Spinal cord (tissue), 10 donors: ENCODE measurements around the gene PRKCE. TPM values are rescaled to one million over a fixed set of nuclear protein-coding genes. Genes with fewer than 3 reads are reported as not detected.

ENCODE experiments used
- DNase-seq, 6 donors: peaks; one replicate each; pipeline versions ENCODE4 v3.0.0 to v3.0.0-alpha.2; 2013 to 2015; ENCODE audit warnings: low spot score in 6 of 6, low read depth in 4 of 6
- H3K27ac ChIP-seq: one replicate; pipeline ENCODE4 v1.5.1; 2013; ENCODE audit warnings: low read depth, low read length, control low read depth
- H3K27me3 ChIP-seq: one replicate; pipeline ENCODE4 v1.6.1; 2013; ENCODE audit warnings: low read length; ENCODE audit not compliant: control insufficient read depth, insufficient read depth
- H3K36me3 ChIP-seq: one replicate; pipeline ENCODE4 v1.6.1; 2013; ENCODE audit warnings: low read length; ENCODE audit not compliant: control insufficient read depth, insufficient read depth
- H3K4me1 ChIP-seq: one replicate; pipeline ENCODE4 v1.6.1; 2013; ENCODE audit warnings: low read length; ENCODE audit not compliant: control insufficient read depth, insufficient read depth
- H3K4me3 ChIP-seq: one replicate; pipeline ENCODE4 v1.5.1; 2013; ENCODE audit warnings: low read depth, low read length, control low read depth
- H3K9me3 ChIP-seq: one replicate; pipeline ENCODE4 v1.6.1; 2013; ENCODE audit warnings: low read length; ENCODE audit not compliant: control insufficient read depth, insufficient read depth
- WGBS: methylation state at CpG from one replicate; pipeline ENCODE4 v1.1.5; 2013; ENCODE audit warnings: missing lambda C conversion rate; ENCODE audit not compliant: insufficient coverage; 5-methylcytosine and 5-hydroxymethylcytosine counted together
- polyA plus RNA-seq, 2 donors: library from polyadenylated mRNA; unstranded; fragments of 120-200 nt; gene quantifications; one replicate each; pipeline ENCODE4 v1.2.1, GENCODE V29; 2013; ENCODE audit not compliant: insufficient read length in 2 of 2
- total RNA-seq, 2 donors: library from RNA; depleted of rRNA in 1 of 2; stranded (reverse); fragments of 120-200 nt in 1 of 2; fragments of >200 nt in 1 of 2; gene quantifications; one replicate each; pipeline versions ENCODE4 v1.2.3 to v1.2.4, GENCODE V29; 2013 to 2014
- donor health status: healthy.

Gene PRKCE
- total and polyA plus RNA-seq, 4 donors: 22.9 to 48.5 (median 37.4) TPM

DNA sequence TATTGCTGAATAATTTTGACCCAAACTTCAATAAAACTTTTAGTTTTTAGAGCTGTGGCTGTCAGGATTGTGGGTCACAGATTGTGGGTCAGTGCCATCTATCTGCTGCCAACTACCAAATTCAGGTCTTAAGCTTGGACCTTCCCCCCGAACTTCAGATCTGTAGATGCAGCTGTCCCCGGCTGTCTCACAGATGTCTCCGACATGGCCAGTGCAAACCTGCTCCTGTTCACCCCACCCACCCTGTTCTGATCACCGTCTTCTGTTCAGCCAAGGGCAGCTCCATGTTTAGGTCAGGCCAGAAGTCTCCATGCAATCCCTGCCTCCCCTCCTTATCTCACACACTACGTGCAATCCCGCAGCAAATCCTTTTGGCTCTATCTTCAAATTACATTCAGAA lies 175.0 kb downstream of the PRKCE start:
- H3K27ac ChIP-seq: no peak overlapping the region
- DNase-seq: no peak
- H3K4me3 ChIP-seq: no peak overlapping the region
- H3K27me3 ChIP-seq: no peaks in the 10 kb centered on the region
- WGBS: 80% methylated on average over 6 of the region's 6 CpGs
- peaks cover 3% of the 10 kb centered on the region for H3K9me3 ChIP-seq
- H3K36me3 ChIP-seq: no peaks in the 10 kb centered on the region
- H3K4me1 ChIP-seq: peaks cover 34% of the 10 kb centered on the region

DNA sequence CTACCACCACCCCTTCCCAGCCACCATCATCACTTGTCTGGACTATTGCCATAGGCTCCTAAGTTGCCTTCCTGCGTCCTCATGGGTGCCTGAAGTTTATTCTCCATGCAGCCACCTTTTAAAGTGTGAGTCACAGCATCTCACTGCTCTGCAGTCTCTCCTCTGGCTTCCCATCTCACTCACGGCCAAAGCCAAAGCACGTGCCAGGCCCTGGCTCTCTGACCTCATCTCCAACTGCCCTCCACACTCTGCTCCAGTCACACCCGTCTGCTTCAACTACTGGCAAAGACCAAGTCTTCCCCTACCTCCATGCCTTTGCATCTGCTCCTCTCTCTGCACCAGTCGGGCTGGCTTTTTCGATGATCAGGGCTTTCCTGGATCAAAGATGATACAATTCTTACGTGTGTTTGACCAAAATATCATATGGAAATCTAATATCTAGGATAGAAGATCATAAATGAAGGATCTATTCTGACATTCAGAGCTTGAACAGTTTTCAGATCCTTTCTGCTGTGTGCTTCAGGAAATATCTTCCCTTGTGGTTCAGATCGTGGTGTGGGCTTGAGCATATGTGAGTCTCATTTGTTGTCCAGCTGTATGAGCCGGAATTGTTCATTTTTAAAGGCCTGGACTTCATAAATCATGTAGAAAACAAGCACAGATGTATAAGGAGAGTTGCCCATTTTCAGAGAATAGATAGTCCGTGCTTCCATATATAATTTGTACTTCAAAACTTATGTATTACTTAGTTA lies 175.6 kb downstream of the PRKCE start:
- H3K4me3 ChIP-seq: no peak overlapping the region
- no peaks in the 10 kb centered on the region for H3K27me3 ChIP-seq
- WGBS: 66% methylated on average over 6 of the region's 10 CpGs
- H3K36me3 ChIP-seq: no peaks in the 10 kb centered on the region
- H3K9me3 ChIP-seq: peaks cover 3% of the 10 kb centered on the region
- no peak overlapping the region for H3K27ac ChIP-seq
- peaks cover 28% of the 10 kb centered on the region for H3K4me1 ChIP-seq
- no peak for DNase-seq

DNA sequence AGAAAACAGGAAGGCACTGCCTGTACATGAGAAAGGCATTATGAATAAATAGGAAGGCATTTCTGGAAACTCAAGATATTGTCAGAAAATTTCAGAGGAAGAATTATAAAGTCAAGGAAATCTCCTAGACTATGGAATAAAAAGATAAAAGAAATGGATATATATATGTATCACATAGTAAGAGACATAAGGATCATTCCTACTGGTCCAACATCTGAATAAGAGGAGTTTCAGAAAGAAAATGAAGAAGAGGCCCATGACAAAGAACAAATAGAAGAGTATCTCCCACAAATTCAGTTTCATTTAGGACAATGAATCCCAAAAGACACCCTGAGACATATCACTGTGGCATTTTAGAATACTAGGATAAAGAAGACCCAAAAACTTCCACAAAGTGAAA lies 178.8 kb downstream of the PRKCE start:
- Histone ChIP-seq H3K36me3 (no peaks in the 10 kb centered on the region), H3K27me3 (no peaks in the 10 kb centered on the region), H3K27ac (no peak overlapping the region), H3K4me3 (no peak overlapping the region), H3K9me3 (peaks cover 3% of the 10 kb centered on the region), H3K4me1 (peaks cover 3% of the 10 kb centered on the region)
- DNase-seq: no peak

DNA sequence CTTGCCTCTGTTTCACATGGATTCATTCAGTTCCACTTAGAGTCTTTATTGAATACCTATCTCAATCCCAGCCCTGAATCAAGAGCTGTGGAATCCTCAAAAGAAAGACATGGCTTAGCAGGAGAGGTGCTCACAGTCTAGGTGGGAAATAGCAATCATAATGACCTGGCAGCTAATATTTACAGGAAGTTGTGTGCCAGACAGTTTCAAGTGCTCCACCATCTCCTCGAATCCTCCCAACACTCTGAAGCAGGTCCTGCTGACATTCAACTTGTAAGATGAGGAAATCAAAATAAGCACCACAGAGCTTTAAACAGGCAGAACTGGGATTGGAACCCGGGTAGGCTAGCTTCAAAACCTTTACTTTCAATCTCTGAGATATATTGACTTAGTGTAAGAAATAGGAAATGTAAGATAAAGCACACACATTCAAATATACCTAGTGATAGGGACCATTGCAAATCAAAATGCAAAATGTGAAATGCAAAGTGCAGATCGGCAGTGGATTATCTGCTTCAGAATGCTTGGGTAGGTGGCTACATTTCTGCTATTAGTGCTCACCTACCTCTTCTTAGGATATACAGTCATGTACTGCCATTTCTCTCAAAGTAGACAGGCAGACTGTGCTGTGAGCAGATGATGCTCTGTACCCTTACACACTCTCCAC lies 182.0 kb downstream of the PRKCE start:
- no peaks in the 10 kb centered on the region for H3K36me3 ChIP-seq
- WGBS: 100% methylated on average over 1 of the region's 3 CpGs
- H3K9me3 ChIP-seq: peaks cover 3% of the 10 kb centered on the region
- H3K27ac ChIP-seq: no peak overlapping the region
- H3K27me3 ChIP-seq: no peaks in the 10 kb centered on the region
- DNase-seq: no peak
- H3K4me1 ChIP-seq: peaks cover 9% of the 10 kb centered on the region
- no peak overlapping the region for H3K4me3 ChIP-seq

DNA sequence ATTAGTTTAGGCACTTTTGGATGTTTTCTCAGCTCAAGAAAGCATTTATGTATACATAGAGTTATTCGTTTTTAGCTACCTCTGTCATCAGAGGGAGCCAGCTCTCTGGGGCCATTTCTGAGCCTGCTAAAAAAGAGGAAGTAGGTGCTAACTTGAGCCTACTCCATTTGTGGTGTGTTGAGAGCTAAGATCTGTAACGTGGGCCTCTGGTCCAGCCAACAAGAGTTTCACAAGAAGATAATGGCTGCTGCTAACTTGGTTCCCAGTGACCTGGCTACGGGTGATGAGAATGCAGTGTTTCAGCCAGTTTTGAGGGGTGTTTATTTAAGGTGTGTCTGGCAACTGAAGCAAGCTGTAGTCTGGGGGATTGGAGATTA lies 182.5 kb downstream of the PRKCE start:
- H3K36me3 ChIP-seq: no peaks in the 10 kb centered on the region
- 84% methylated on average over 3 of the region's 3 CpGs for WGBS
- DNase-seq: no peak
- no peak overlapping the region for H3K4me3 ChIP-seq
- no peaks in the 10 kb centered on the region for H3K27me3 ChIP-seq
- H3K9me3 ChIP-seq: peaks cover 3% of the 10 kb centered on the region
- H3K4me1 ChIP-seq: peaks cover 9% of the 10 kb centered on the region
- H3K27ac ChIP-seq: no peak overlapping the region

DNA sequence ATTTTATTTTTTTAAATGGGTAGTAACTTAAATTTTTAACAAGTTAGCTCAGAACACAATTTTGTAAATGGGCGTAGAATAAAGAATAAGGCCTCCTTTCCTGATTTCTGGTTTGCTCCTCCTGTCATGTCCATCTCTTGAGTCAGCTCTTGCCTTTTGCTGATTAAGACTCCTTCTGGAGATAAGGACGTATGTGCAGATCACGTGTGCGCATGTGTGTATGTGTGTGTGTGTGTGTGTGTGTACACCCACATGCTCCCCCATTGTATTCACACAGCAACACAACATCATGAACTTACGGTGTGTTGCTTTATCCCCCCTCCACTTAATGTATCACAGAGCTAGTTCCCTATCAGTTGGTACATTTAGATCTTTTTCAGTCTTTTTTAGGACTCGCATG lies 182.9 kb downstream of the PRKCE start:
- peaks cover 3% of the 10 kb centered on the region for H3K9me3 ChIP-seq
- H3K36me3 ChIP-seq: no peaks in the 10 kb centered on the region
- no CpG with 5 or more reads among the region's 6 CpGs for WGBS
- no peak overlapping the region for H3K4me3 ChIP-seq
- H3K27ac ChIP-seq: no peak overlapping the region
- peaks cover 12% of the 10 kb centered on the region for H3K4me1 ChIP-seq
- no peak for DNase-seq
- H3K27me3 ChIP-seq: no peaks in the 10 kb centered on the region

DNA sequence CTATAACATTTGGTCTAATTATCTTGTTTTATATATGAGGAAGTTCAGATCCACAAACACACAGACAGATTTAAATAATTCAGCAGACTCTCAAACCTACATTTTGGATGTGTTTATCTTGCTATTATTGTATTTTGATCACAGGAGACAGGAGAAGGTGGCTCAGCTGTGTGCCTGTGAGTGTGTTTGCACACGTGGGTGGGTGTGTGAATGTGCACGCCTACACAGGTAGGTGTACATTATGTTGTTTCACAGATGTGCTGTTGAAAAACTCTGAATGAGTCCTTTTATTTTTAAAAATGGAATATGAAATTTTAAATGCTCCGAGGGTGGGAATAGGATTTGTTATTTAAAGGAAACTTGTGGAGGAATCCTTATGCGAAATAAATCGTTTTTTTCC lies 183.4 kb downstream of the PRKCE start:
- Histone ChIP-seq H3K4me3 (no peak overlapping the region), H3K27ac (no peak overlapping the region), H3K9me3 (peaks cover 3% of the 10 kb centered on the region), H3K27me3 (no peaks in the 10 kb centered on the region), H3K36me3 (no peaks in the 10 kb centered on the region), H3K4me1 (peaks cover 17% of the 10 kb centered on the region)
- WGBS: 90% methylated on average over 2 of the region's 5 CpGs
- no peak for DNase-seq

DNA sequence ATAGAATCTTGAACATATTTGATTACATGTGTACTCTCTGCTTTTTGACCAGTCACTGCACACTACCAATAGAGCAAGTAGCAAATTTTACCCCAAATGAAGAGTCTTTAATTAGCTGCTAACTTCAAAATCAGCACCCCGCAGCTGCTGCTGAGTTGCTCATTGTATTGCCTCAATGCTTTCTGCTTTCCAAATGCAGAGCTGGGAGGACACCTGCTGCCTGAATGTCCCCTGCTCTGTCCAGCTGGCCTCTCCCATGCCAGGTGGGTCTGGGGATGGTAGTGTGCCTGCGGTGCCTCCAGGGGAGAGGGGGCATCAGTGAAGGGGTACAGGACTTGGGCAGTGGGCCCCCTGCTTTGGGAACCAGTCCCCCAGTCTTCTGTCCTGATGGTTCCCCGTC lies 184.8 kb downstream of the PRKCE start:
- 27% methylated on average over 2 of the region's 3 CpGs for WGBS
- H3K9me3 ChIP-seq: no peaks in the 10 kb centered on the region

DNA sequence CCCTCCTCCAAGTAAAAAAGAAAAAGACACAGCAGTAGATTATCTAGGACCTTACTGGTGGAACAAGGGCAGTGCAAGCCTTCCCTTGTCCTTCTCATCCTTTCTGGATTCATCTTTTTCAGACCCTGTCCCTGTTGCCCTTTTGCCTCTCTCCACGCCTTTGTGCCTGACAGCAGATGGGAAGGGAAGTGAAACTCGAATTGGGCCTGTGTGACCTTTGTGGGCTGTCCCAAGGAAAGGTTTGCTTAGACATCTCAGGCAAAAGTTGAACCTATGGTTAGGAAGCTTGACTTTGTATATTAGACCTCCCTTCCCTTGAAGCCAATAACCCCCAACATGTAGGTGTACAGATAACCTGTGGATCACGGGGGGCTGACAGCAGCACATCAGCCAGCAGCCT lies 185.3 kb downstream of the PRKCE start:
- Histone ChIP-seq H3K27me3 (no peaks in the 10 kb centered on the region), H3K9me3 (no peaks in the 10 kb centered on the region), H3K36me3 (no peaks in the 10 kb centered on the region), H3K4me1 (peaks cover 27% of the 10 kb centered on the region), H3K27ac (no peak overlapping the region), H3K4me3 (no peak overlapping the region)
- 90% methylated on average over 1 of the region's 3 CpGs for WGBS
- DNase-seq: no peak

More for the DNA sequence above, 184.8 kb downstream of the PRKCE start:
- Histone ChIP-seq H3K36me3 (no peaks in the 10 kb centered on the region), H3K4me1 (peaks cover 27% of the 10 kb centered on the region), H3K4me3 (no peak overlapping the region), H3K27me3 (no peaks in the 10 kb centered on the region), H3K27ac (peak overlapping the region; percentile 15)
- peak in 2 of 6 donors; percentile 57 to 78 for DNase-seq

DNA sequence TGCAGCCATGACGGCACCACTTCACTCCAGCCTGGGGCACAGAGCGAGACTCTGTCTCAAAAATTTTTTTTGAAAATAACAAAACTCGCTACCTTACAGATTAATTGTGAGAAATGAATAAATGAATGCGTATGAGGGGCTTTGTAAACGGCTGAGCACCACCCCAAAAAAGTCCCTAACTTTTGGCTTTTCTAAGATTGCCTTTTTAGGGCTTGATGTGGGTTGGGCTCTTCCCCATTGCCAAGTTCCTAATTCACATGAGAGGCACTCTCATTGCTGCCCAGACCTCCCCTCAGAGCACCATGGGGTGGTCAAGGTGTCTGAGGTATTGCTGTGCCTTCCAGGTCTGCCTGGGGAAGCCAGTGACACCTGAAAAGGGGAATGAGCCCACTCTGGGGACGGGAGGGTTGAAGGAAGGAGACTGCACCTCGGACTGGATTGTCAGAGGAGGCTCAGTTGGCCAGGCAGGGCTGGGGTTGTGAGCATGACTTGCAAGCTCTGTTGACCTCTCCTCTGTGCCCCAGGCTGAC lies 186.4 kb downstream of the PRKCE start:
- peaks cover 27% of the 10 kb centered on the region for H3K4me1 ChIP-seq
- no peak overlapping the region for H3K27ac ChIP-seq
- H3K9me3 ChIP-seq: no peaks in the 10 kb centered on the region
- no peak overlapping the region for H3K4me3 ChIP-seq
- no peaks in the 10 kb centered on the region for H3K27me3 ChIP-seq
- WGBS: 89% methylated on average over 2 of the region's 7 CpGs
- DNase-seq: no peak
- H3K36me3 ChIP-seq: no peaks in the 10 kb centered on the region
